Ishikawa (cell line): ENCODE measurements around the gene AEBP1.

Experiments
- CEBPB ChIP-seq: IDR thresholded peaks from 2 replicates; pipeline ENCODE4 v1.6.1; 2012
- CREB1 ChIP-seq: IDR thresholded peaks from 2 replicates; pipeline ENCODE4 v1.6.1; 2012; ENCODE audit warnings: low read depth
- EGR1 ChIP-seq: IDR thresholded peaks from 2 replicates; pipeline ENCODE4 v1.6.1; 2012
- EP300 ChIP-seq: IDR thresholded peaks from 2 replicates; pipeline ENCODE4 v1.6.1; 2012; ENCODE audit warnings: borderline replicate concordance
- FOXM1 ChIP-seq: IDR thresholded peaks from 2 replicates; pipeline ENCODE4 v1.6.1; 2012; ENCODE audit warnings: low read depth, borderline replicate concordance
- MAX ChIP-seq: IDR thresholded peaks from 2 replicates; pipeline ENCODE4 v1.6.1; 2012
- NFIC ChIP-seq: IDR thresholded peaks from 2 replicates; pipeline ENCODE4 v1.6.1; 2012
- RAD21 ChIP-seq: IDR thresholded peaks from 2 replicates; pipeline ENCODE4 v1.6.1; 2012; ENCODE audit warnings: low read depth
- REST ChIP-seq: IDR thresholded peaks from 2 replicates; pipeline ENCODE4 v1.6.1; 2012; ENCODE audit warnings: low read depth, mild to moderate bottlenecking
- TAF1 ChIP-seq: IDR thresholded peaks from 2 replicates; pipeline ENCODE4 v1.6.1; 2012; ENCODE audit warnings: low read depth, mild to moderate bottlenecking
- TCF12 ChIP-seq: IDR thresholded peaks from 2 replicates; pipeline ENCODE4 v1.6.1; 2012; ENCODE audit warnings: low read depth
- TEAD4 ChIP-seq: IDR thresholded peaks from 2 replicates; pipeline ENCODE4 v1.6.1; 2012
- USF1 ChIP-seq: IDR thresholded peaks from 2 replicates; pipeline ENCODE4 v1.6.1; 2012
- YY1 ChIP-seq: IDR thresholded peaks from 2 replicates; pipeline ENCODE4 v1.6.1; 2012; ENCODE audit warnings: low read depth
- ZBTB7A ChIP-seq: IDR thresholded peaks from 2 replicates; pipeline ENCODE4 v1.6.1; 2012; ENCODE audit warnings: low read depth

Gene AEBP1

GRCh38 chr7:44143646-44144250, 39.6 kb downstream of the AEBP1 start:
- TF ChIP-seq YY1 (no peak), EGR1 (no peak)

GRCh38 chr7:44144426-44144967, 40.4 kb downstream of the AEBP1 start:
- TF ChIP-seq EP300 = no peak

GRCh38 chr7:44144968-44145478, 40.9 kb downstream of the AEBP1 start:
- no peak for TF ChIP-seq EGR1
- no peak for TF ChIP-seq ZBTB7A
- no peak for TF ChIP-seq TCF12

GRCh38 chr7:44145479-44145968, 41.4 kb downstream of the AEBP1 start:
- TF ChIP-seq USF1 (no peak), RAD21 (no peak), TEAD4 (no peak), MAX (no peak), NFIC (no peak), EP300 (no peak), CREB1 (no peak), CEBPB (no peak), TAF1 (no peak), FOXM1 (no peak), ZBTB7A (no peak), REST (no peak), EGR1 (no peak), TCF12 (no peak), YY1 (no peak)

- TF ChIP-seq CREB1 = no peak
- TF ChIP-seq TCF12 = no peak
- no peak for TF ChIP-seq RAD21
- no peak for TF ChIP-seq TEAD4
Measured at GRCh38 chr7:44145969-44146911, 42.1 kb downstream of the AEBP1 start.

GRCh38 chr7:44147026-44147991, 43.2 kb downstream of the AEBP1 start:
- TF ChIP-seq REST = no peak
- no peak for TF ChIP-seq TCF12
- no peak for TF ChIP-seq EGR1
- no peak for TF ChIP-seq EP300
- no peak for TF ChIP-seq NFIC
- no peak for TF ChIP-seq MAX
- TF ChIP-seq USF1 = no peak
- no peak for TF ChIP-seq FOXM1
- TF ChIP-seq RAD21 = no peak
